ENCODE results near the gene PAMR1. TPM values are rescaled to one million over a fixed set of nuclear protein-coding genes. Genes with fewer than 3 reads are reported as not detected.
A peak's percentile ranks its signal among the peaks of the same experiment; 100 is the strongest.

Gene PAMR1
- total and polyA plus RNA-seq, 3 experiments from 2014 or later, result not detected

GRCh38 chr11:35391922-35392688 is 133.3 kb downstream of the PAMR1 start:
- no peaks in the 10 kb centered on the region for H3K36me3 Mint-ChIP-seq

GRCh38 chr11:35390737-35391682 is 134.4 kb downstream of the PAMR1 start:
- CTCF ChIA-PET, result interaction anchor here (0.8 to 7.6 kb wide), 19 partner anchors 9 to 878 kb away, joined by 3 to 75 read pairs (median 4); no protein-coding TSS in a partner anchor
- H3K27ac ChIP-seq (ENCODE audit: low read depth, low read length), result no peak overlapping the region
- H3K36me3 ChIP-seq (ENCODE audit: insufficient read depth, low read length), result no peaks in the 10 kb centered on the region
- no peaks in the 10 kb centered on the region for H3K9me3 ChIP-seq (ENCODE audit: low read length)
- H3K4me1 ChIP-seq (ENCODE audit: insufficient read depth, low read length), result peaks cover 16% of the 10 kb centered on the region
- DNase-seq, result no peak
- Mint-ChIP-seq H3K4me1 (peaks cover 9 to 24% (median 15%) of the 10 kb centered on the region in 3 donors), H3K36me3 (no peaks in the 10 kb centered on the region), H3K27me3 (peaks cover 4 to 7% of the 10 kb centered on the region in 2 donors), H3K27ac (peak overlapping the region in 3 of 8 donors; percentile 43 to 60 (median 51)), H3K4me3 (no peak overlapping the region), H3K9me3 (no peaks in the 10 kb centered on the region)
- POLR2A ChIA-PET, result no interaction called here
- no peak overlapping the region for H3K4me3 ChIP-seq (ENCODE audit: low read length)
- no peaks in the 10 kb centered on the region for H3K27me3 ChIP-seq (ENCODE audit: insufficient read depth, low read length, poor library complexity, severe bottlenecking)

More at GRCh38 chr11:35391922-35392688, 133.3 kb downstream of the PAMR1 start:
- ChIA-PET CTCF (interaction anchor here (0.7 to 7.6 kb wide), 26 partner anchors 8 to 879 kb away, joined by 3 to 75 read pairs (median 4); no protein-coding TSS in a partner anchor), POLR2A (no interaction called here)
- H3K36me3 ChIP-seq (ENCODE audit: insufficient read depth, low read length), result no peaks in the 10 kb centered on the region
- no peaks in the 10 kb centered on the region for H3K9me3 ChIP-seq (ENCODE audit: low read length)
- Mint-ChIP-seq H3K4me3 (peak overlapping the region in 4 of 7 donors; percentile 22 to 51 (median 30)), H3K27me3 (peaks cover 4 to 7% of the 10 kb centered on the region in 2 donors), H3K4me1 (peaks cover 9 to 24% (median 15%) of the 10 kb centered on the region in 3 donors), H3K27ac (peak overlapping the region in 3 of 8 donors; percentile 5 to 39 (median 37)), H3K9me3 (peaks cover 0 to 1% (median 0%) of the 10 kb centered on the region in 5 donors)
- H3K4me3 ChIP-seq (ENCODE audit: low read length), result no peak overlapping the region
- H3K27ac ChIP-seq (ENCODE audit: low read depth, low read length), result no peak overlapping the region
- H3K27me3 ChIP-seq (ENCODE audit: insufficient read depth, low read length, poor library complexity, severe bottlenecking), result no peaks in the 10 kb centered on the region
- DNase-seq, result peak; percentile 64 to 83 (median 77)
- peaks cover 16% of the 10 kb centered on the region for H3K4me1 ChIP-seq (ENCODE audit: insufficient read depth, low read length)

- Histone ChIP-seq H3K36me3 (ENCODE audit: insufficient read depth, low read length) (no peaks in the 10 kb centered on the region), H3K9me3 (ENCODE audit: low read length) (no peaks in the 10 kb centered on the region), H3K4me3 (ENCODE audit: low read length) (no peak overlapping the region), H3K27ac (ENCODE audit: low read depth, low read length) (no peak overlapping the region), H3K27me3 (ENCODE audit: insufficient read depth, low read length, poor library complexity, severe bottlenecking) (no peaks in the 10 kb centered on the region), H3K4me1 (ENCODE audit: insufficient read depth, low read length) (peaks cover 16% of the 10 kb centered on the region)
- Mint-ChIP-seq H3K36me3 (no peaks in the 10 kb centered on the region), H3K27me3 (peaks cover 4 to 7% of the 10 kb centered on the region in 2 donors), H3K9me3 (no peaks in the 10 kb centered on the region), H3K4me1 (peaks cover 9 to 24% (median 15%) of the 10 kb centered on the region in 3 donors), H3K4me3 (no peak overlapping the region), H3K27ac (no peak overlapping the region)
- ChIA-PET CTCF (interaction anchor here (1.3 to 7.6 kb wide), 3 partner anchors 397 to 803 kb away, joined by 3 to 75 read pairs (median 26); no protein-coding TSS in a partner anchor), POLR2A (no interaction called here)
- no peak for DNase-seq
Measured at GRCh38 chr11:35389897-35390465, 135.4 kb downstream of the PAMR1 start.

GRCh38 chr11:35389112-35389511 is 136.3 kb downstream of the PAMR1 start:
- Mint-ChIP-seq H3K27ac (peak overlapping the region in 1 of 8 donors; percentile 61), H3K27me3 (peaks cover 3 to 4% of the 10 kb centered on the region in 2 donors), H3K4me3 (no peak overlapping the region), H3K4me1 (peaks cover 9 to 24% (median 15%) of the 10 kb centered on the region in 3 donors), H3K36me3 (no peaks in the 10 kb centered on the region), H3K9me3 (no peaks in the 10 kb centered on the region)
- no peaks in the 10 kb centered on the region for H3K9me3 ChIP-seq (ENCODE audit: low read length)
- H3K4me1 ChIP-seq (ENCODE audit: insufficient read depth, low read length), result peaks cover 16% of the 10 kb centered on the region
- no peaks in the 10 kb centered on the region for H3K27me3 ChIP-seq (ENCODE audit: insufficient read depth, low read length, poor library complexity, severe bottlenecking)
- ChIA-PET CTCF (interaction anchor here (1.3 to 7.6 kb wide), 3 partner anchors 397 to 802 kb away, joined by 3 to 75 read pairs (median 26); no protein-coding TSS in a partner anchor), POLR2A (no interaction called here)
- H3K4me3 ChIP-seq (ENCODE audit: low read length), result no peak overlapping the region
- H3K36me3 ChIP-seq (ENCODE audit: insufficient read depth, low read length), result no peaks in the 10 kb centered on the region
- no peak overlapping the region for H3K27ac ChIP-seq (ENCODE audit: low read depth, low read length)
- no peak for DNase-seq

- Histone ChIP-seq H3K4me3 (ENCODE audit: low read length) (no peak overlapping the region), H3K9me3 (ENCODE audit: low read length) (no peaks in the 10 kb centered on the region), H3K4me1 (ENCODE audit: insufficient read depth, low read length) (peaks cover 16% of the 10 kb centered on the region), H3K27ac (ENCODE audit: low read depth, low read length) (no peak overlapping the region), H3K36me3 (ENCODE audit: insufficient read depth, low read length) (no peaks in the 10 kb centered on the region), H3K27me3 (ENCODE audit: insufficient read depth, low read length, poor library complexity, severe bottlenecking) (no peaks in the 10 kb centered on the region)
- peaks cover 9 to 24% (median 15%) of the 10 kb centered on the region in 3 donors for H3K4me1 Mint-ChIP-seq
- H3K27me3 Mint-ChIP-seq, result no peaks in the 10 kb centered on the region
- ChIA-PET POLR2A (no interaction called here), CTCF (interaction anchor here (1.0 to 3.1 kb wide), 4 partner anchors 83 to 802 kb away, joined by 3 to 12 read pairs (median 4); no protein-coding TSS in a partner anchor)
- H3K27ac Mint-ChIP-seq, result no peak overlapping the region
- DNase-seq, result no peak
- H3K36me3 Mint-ChIP-seq, result no peaks in the 10 kb centered on the region
- no peak overlapping the region for H3K4me3 Mint-ChIP-seq
- no peaks in the 10 kb centered on the region for H3K9me3 Mint-ChIP-seq
Measured at GRCh38 chr11:35388061-35388460, 137.4 kb downstream of the PAMR1 start.

GRCh38 chr11:35387111-35387982 is 138.1 kb downstream of the PAMR1 start:
- ChIA-PET CTCF (interaction anchor here (1.0 to 3.1 kb wide), 5 partner anchors 8 to 801 kb away, joined by 3 to 12 read pairs (median 3); no protein-coding TSS in a partner anchor), POLR2A (no interaction called here)
- Mint-ChIP-seq H3K4me1 (peaks cover 9 to 23% (median 15%) of the 10 kb centered on the region in 3 donors), H3K4me3 (no peak overlapping the region), H3K27me3 (no peaks in the 10 kb centered on the region), H3K36me3 (no peaks in the 10 kb centered on the region), H3K9me3 (no peaks in the 10 kb centered on the region), H3K27ac (peak overlapping the region in 3 of 8 donors; percentile 9 to 40 (median 35))
- H3K4me1 ChIP-seq (ENCODE audit: insufficient read depth, low read length), result peaks cover 16% of the 10 kb centered on the region
- no peak overlapping the region for H3K4me3 ChIP-seq (ENCODE audit: low read length)
- no peaks in the 10 kb centered on the region for H3K27me3 ChIP-seq (ENCODE audit: insufficient read depth, low read length, poor library complexity, severe bottlenecking)
- H3K27ac ChIP-seq (ENCODE audit: low read depth, low read length), result no peak overlapping the region
- peak in 1 of 5 donors; percentile 3 for DNase-seq
- H3K36me3 ChIP-seq (ENCODE audit: insufficient read depth, low read length), result no peaks in the 10 kb centered on the region
- no peaks in the 10 kb centered on the region for H3K9me3 ChIP-seq (ENCODE audit: low read length)

- Mint-ChIP-seq H3K9me3 (no peaks in the 10 kb centered on the region), H3K4me1 (peaks cover 0 to 3% (median 0%) of the 10 kb centered on the region in 3 donors), H3K36me3 (peaks cover 0 to 4% (median 0%) of the 10 kb centered on the region in 3 donors), H3K4me3 (no peak overlapping the region), H3K27me3 (no peaks in the 10 kb centered on the region), H3K27ac (no peak overlapping the region)
- Histone ChIP-seq H3K4me3 (ENCODE audit: low read length) (no peak overlapping the region), H3K27me3 (ENCODE audit: insufficient read depth, low read length, poor library complexity, severe bottlenecking) (no peaks in the 10 kb centered on the region), H3K36me3 (ENCODE audit: insufficient read depth, low read length) (no peaks in the 10 kb centered on the region), H3K9me3 (ENCODE audit: low read length) (no peaks in the 10 kb centered on the region), H3K4me1 (ENCODE audit: insufficient read depth, low read length) (no peaks in the 10 kb centered on the region), H3K27ac (ENCODE audit: low read depth, low read length) (no peak overlapping the region)
- DNase-seq, result no peak
- ChIA-PET CTCF (no interaction called here), POLR2A (no interaction called here)
Measured at GRCh38 chr11:35383953-35384352, 141.5 kb downstream of the PAMR1 start.

All from CD8-positive, alpha-beta memory T cell (primary cell).